Body of pancreas (tissue), 4 donors: ENCODE data around the gene MB21D2.

ENCODE experiments used
- CTCF ChIP-seq, 7 experiments: fragments of 450-650 bp in 4 of 7; fragments of 200-600 bp in 3 of 7; sonication (generic) in 3 of 7; IDR thresholded peaks; one replicate each; pipeline ENCODE4 v1.5.1; 2016 to 2019; ENCODE audit warnings: antibody characterized with exemption in 7 of 7
- POLR2A ChIP-seq, 3 donors: fragments of 450-650 bp; IDR thresholded peaks; one replicate each; pipeline ENCODE4 v1.6.1; 2016; ENCODE audit warnings: antibody characterized with exemption in 3 of 3, mild to moderate bottlenecking in 2 of 3

- TF ChIP-seq CTCF (IDR thresholded peaks at IDR 0.05) (no peak), POLR2A (IDR thresholded peaks at IDR 0.05) (no peak)
Measured at GRCh38 chr3:192914848-192915247, 2.8 kb downstream of the MB21D2 start.
